ENCODE measurements around the gene SLC8A3. TPM values are rescaled to one million over a fixed set of nuclear protein-coding genes. Genes with fewer than 3 reads are reported as not detected.

Gene SLC8A3
- total and polyA plus RNA-seq, 2 donors from 2014 or later = 0.98 TPM; not detected in 1

DNA sequence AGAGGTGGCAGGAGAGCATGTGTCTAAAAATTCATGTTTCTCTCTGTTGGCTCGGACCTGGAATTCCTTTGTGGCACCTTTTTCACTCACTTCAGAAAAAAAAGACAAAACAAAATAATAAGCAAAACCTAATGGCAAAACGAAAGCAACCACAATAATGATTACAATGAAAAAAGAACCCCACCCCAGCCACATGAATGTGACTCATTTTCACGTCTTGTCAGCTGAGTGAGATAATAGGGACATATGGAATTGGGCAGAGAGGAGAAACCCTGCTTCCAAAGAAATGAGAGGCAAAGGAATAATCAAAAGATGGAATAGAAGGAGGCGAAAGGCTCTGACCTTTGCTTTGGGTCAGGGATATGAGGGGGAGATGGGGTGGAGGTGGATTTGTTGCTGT is 143.4 kb downstream of the SLC8A3 start:
- no peaks in the 10 kb centered on the region for H3K4me1 ChIP-seq (ENCODE audit: control insufficient read depth in 2 of 3, insufficient read depth in 2 of 3, low read depth in 1 of 3, low read length in 3 of 3)
- intact Hi-C loops (cut with DNase I) = no loop called here
- no peak overlapping the region for H3K9ac ChIP-seq (ENCODE audit: low read length in 3 of 3)
- DNase-seq (no peak), FAIRE-seq (no peak)
- TF ChIP-seq, protein P1, sequence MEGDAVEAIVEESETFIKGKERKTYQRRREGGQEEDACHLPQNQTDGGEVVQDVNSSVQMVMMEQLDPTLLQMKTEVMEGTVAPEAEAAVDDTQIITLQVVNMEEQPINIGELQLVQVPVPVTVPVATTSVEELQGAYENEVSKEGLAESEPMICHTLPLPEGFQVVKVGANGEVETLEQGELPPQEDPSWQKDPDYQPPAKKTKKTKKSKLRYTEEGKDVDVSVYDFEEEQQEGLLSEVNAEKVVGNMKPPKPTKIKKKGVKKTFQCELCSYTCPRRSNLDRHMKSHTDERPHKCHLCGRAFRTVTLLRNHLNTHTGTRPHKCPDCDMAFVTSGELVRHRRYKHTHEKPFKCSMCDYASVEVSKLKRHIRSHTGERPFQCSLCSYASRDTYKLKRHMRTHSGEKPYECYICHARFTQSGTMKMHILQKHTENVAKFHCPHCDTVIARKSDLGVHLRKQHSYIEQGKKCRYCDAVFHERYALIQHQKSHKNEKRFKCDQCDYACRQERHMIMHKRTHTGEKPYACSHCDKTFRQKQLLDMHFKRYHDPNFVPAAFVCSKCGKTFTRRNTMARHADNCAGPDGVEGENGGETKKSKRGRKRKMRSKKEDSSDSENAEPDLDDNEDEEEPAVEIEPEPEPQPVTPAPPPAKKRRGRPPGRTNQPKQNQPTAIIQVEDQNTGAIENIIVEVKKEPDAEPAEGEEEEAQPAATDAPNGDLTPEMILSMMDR (IDR thresholded peaks at IDR 0.05; ENCODE audit: borderline replicate concordance, extremely low read depth, insufficient read depth) = no peak
- H3K27me3 ChIP-seq (ENCODE audit: control insufficient read depth, insufficient read depth, low read length) = no peaks in the 10 kb centered on the region
- H3K4me3 ChIP-seq (ENCODE audit: low read length in 3 of 3) = no peak overlapping the region
- H3K36me3 ChIP-seq (ENCODE audit: control insufficient read depth in 2 of 3, insufficient read depth in 3 of 3, low read length in 3 of 3) = no peaks in the 10 kb centered on the region
- H3K9me3 ChIP-seq (ENCODE audit: control insufficient read depth in 2 of 3, insufficient read depth in 1 of 3, low read length in 3 of 3) = no peaks in the 10 kb centered on the region
- no peak overlapping the region for H3K27ac ChIP-seq (ENCODE audit: low read depth in 2 of 2, low read length in 2 of 2)

DNA sequence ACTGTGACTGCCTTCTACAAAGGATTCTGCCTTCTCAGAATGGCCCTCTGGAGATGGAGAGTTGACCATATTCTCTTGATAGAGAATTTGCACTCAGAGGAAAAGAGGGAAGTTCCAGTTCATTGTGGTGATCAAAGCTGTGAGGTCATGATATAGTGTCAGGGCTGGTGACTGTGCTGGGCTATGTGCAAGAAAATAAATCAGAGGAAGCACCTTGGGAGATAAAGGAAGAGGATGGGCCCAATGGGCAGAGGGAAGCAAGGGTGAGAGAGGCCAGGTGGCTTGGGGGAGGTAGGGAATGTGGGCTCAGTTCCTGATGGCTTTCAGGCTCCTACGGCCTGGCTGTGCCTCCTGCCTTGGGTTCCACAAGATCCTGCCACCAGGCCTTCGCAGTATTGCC is 145.8 kb downstream of the SLC8A3 start:
- TF ChIP-seq, protein P1 (IDR thresholded peaks at IDR 0.05; ENCODE audit: borderline replicate concordance, extremely low read depth, insufficient read depth) = no peak
- H3K36me3 ChIP-seq (ENCODE audit: control insufficient read depth in 2 of 3, insufficient read depth in 3 of 3, low read length in 3 of 3) = no peaks in the 10 kb centered on the region
- intact Hi-C loops (cut with DNase I) = no loop called here
- no peaks in the 10 kb centered on the region for H3K27me3 ChIP-seq (ENCODE audit: control insufficient read depth, insufficient read depth, low read length)
- H3K9me3 ChIP-seq (ENCODE audit: control insufficient read depth in 2 of 3, insufficient read depth in 1 of 3, low read length in 3 of 3) = no peaks in the 10 kb centered on the region
- FAIRE-seq (no peak), DNase-seq (no peak)
- H3K4me3 ChIP-seq (ENCODE audit: low read length in 3 of 3) = no peak overlapping the region
- no peak overlapping the region for H3K27ac ChIP-seq (ENCODE audit: low read depth in 2 of 2, low read length in 2 of 2)
- no peaks in the 10 kb centered on the region for H3K4me1 ChIP-seq (ENCODE audit: control insufficient read depth in 2 of 3, insufficient read depth in 2 of 3, low read depth in 1 of 3, low read length in 3 of 3)
- H3K9ac ChIP-seq (ENCODE audit: low read length in 3 of 3) = no peak overlapping the region

DNA sequence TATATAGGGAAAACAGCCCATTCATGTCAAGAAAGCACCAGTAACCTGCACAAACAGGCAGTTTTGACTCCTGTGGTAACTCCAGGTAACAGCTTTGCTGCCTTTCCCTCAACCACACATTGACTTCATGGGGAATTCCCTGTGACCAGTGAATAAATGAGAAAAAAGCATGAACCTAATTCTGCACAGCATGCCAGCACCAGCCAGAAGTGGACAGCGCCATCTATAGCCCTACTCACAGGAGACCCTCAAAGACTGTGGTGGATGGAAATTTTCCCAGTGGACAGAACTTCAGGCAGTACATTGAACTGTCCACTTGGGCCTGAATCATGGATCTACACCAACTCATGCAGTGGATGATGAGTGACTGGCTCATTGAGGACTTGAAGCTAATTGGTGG is 152.1 kb downstream of the SLC8A3 start:
- no peak overlapping the region for H3K4me3 ChIP-seq (ENCODE audit: low read length in 3 of 3)
- H3K9ac ChIP-seq (ENCODE audit: low read length in 3 of 3) = no peak overlapping the region
- no peak for DNase-seq
- TF ChIP-seq, protein P1 (IDR thresholded peaks at IDR 0.05; ENCODE audit: borderline replicate concordance, extremely low read depth, insufficient read depth) = no peak
- no peaks in the 10 kb centered on the region for H3K27me3 ChIP-seq (ENCODE audit: control insufficient read depth, insufficient read depth, low read length)
- no peaks in the 10 kb centered on the region for H3K36me3 ChIP-seq (ENCODE audit: control insufficient read depth in 2 of 3, insufficient read depth in 3 of 3, low read length in 3 of 3)
- intact Hi-C loops (cut with DNase I) = no loop called here
- no peak for FAIRE-seq
- H3K9me3 ChIP-seq (ENCODE audit: control insufficient read depth in 2 of 3, insufficient read depth in 1 of 3, low read length in 3 of 3) = no peaks in the 10 kb centered on the region
- H3K4me1 ChIP-seq (ENCODE audit: control insufficient read depth in 2 of 3, insufficient read depth in 2 of 3, low read depth in 1 of 3, low read length in 3 of 3) = no peaks in the 10 kb centered on the region
- no peak overlapping the region for H3K27ac ChIP-seq (ENCODE audit: low read depth in 2 of 2, low read length in 2 of 2)

DNA sequence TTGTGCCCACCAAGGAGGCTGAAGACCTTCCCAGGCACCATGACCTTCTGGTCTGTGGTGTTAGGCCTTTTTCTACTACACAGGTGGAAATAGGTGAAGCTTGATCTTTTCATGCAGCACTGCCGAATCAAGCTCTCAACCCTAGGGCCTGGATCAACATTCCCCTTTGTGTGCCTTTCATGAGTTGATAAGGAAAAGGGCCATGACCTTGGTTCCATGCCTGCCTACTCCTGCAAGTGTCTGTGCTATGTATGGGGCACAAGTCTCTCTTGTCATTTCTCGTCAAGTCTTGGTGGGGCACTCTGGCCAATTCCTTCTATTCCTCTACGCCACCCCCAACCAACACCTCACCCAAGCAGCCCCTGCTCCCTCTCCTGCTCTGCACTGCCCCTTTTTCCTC is 154.5 kb downstream of the SLC8A3 start:
- Histone ChIP-seq H3K27ac (ENCODE audit: low read depth in 2 of 2, low read length in 2 of 2) (no peak overlapping the region), H3K36me3 (ENCODE audit: control insufficient read depth in 2 of 3, insufficient read depth in 3 of 3, low read length in 3 of 3) (no peaks in the 10 kb centered on the region), H3K9ac (ENCODE audit: low read length in 3 of 3) (no peak overlapping the region), H3K4me3 (ENCODE audit: low read length in 3 of 3) (no peak overlapping the region), H3K27me3 (ENCODE audit: control insufficient read depth, insufficient read depth, low read length) (no peaks in the 10 kb centered on the region), H3K4me1 (ENCODE audit: control insufficient read depth in 2 of 3, insufficient read depth in 2 of 3, low read depth in 1 of 3, low read length in 3 of 3) (no peaks in the 10 kb centered on the region), H3K9me3 (ENCODE audit: control insufficient read depth in 2 of 3, insufficient read depth in 1 of 3, low read length in 3 of 3) (no peaks in the 10 kb centered on the region)
- DNase-seq (no peak), FAIRE-seq (no peak)
- TF ChIP-seq, protein P1 (IDR thresholded peaks at IDR 0.05; ENCODE audit: borderline replicate concordance, extremely low read depth, insufficient read depth) = no peak
- intact Hi-C loops (cut with DNase I) = no loop called here

All from kidney (tissue), 14 donors.